ENCODE data around the gene RPL36AL. TPM values are rescaled to one million over a fixed set of nuclear protein-coding genes. Genes with fewer than 3 reads are reported as not detected.

RPL36AL gene
- total RNA-seq, 1 experiment from 2014 or later = 408 TPM

- Histone ChIP-seq H3K36me3 (ENCODE audit: low read depth, low read length) (peaks cover 52% of the 10 kb centered on the region), H3K9me3 (ENCODE audit: low read length) (no peaks in the 10 kb centered on the region), H3K9me2 (replicated peaks; ENCODE audit: low read length) (no peaks in the 10 kb centered on the region), H3K4me1 (ENCODE audit: insufficient read depth, low read length) (peaks cover 17% of the 10 kb centered on the region), H2AFZ (ENCODE audit: low read length) (no peak overlapping the region), H3K27me3 (ENCODE audit: low read length) (no peaks in the 10 kb centered on the region), H3K9ac (ENCODE audit: low read length) (no peak overlapping the region), H3K27ac (ENCODE audit: low read length) (no peak overlapping the region), H3K79me2 (ENCODE audit: low read length) (peaks cover 71% of the 10 kb centered on the region), H3K4me2 (ENCODE audit: low read length) (no peak overlapping the region), H3K4me3 (ENCODE audit: low read length) (no peak overlapping the region), H4K20me1 (ENCODE audit: low read length) (peaks cover 41% of the 10 kb centered on the region), H3F3A (ENCODE audit: low read length, unreplicated experiment) (peaks cover 17% of the 10 kb centered on the region)
- DNase-seq (no peak), ATAC-seq (no peak; the same call in 1 of the 2 replicates)
- BruUV-seq (replicated peaks) = no TSS peak
- CTCF ChIA-PET = interaction anchor here (0.6 kb wide), 1 partner anchor 13 kb away, joined by 3 read pairs; no protein-coding TSS in a partner anchor
- intact Hi-C loops (cut with micrococcal nuclease) = no loop called here
- no peak for TF ChIP-seq EZH2 (IDR thresholded peaks at IDR 0.05; ENCODE audit: low read length, unreplicated experiment)
- no peak for TF ChIP-seq EZH2phosphoT487 (IDR thresholded peaks at IDR 0.05; ENCODE audit: borderline replicate concordance, low read length)
- no peak for TF ChIP-seq CTCF (conservative IDR thresholded peaks at IDR 0.05; ENCODE audit: low read depth, low read length)
- POLR2A ChIA-PET (ENCODE audit: unreplicated experiment) = no interaction called here
Measured at GRCh38 chr14:49581209-49582112, 39.0 kb downstream of the RPL36AL start.

GRCh38 chr14:49579841-49580240, 40.6 kb downstream of the RPL36AL start:
- Histone ChIP-seq H3K79me2 (ENCODE audit: low read length) (peaks cover 56% of the 10 kb centered on the region), H3K9ac (ENCODE audit: low read length) (no peak overlapping the region), H3K36me3 (ENCODE audit: low read depth, low read length) (peaks cover 46% of the 10 kb centered on the region), H3K27ac (ENCODE audit: low read length) (no peak overlapping the region), H3F3A (ENCODE audit: low read length, unreplicated experiment) (peaks cover 17% of the 10 kb centered on the region), H3K4me2 (ENCODE audit: low read length) (no peak overlapping the region), H3K4me3 (ENCODE audit: low read length) (no peak overlapping the region), H3K9me3 (ENCODE audit: low read length) (no peaks in the 10 kb centered on the region), H3K4me1 (ENCODE audit: insufficient read depth, low read length) (peaks cover 17% of the 10 kb centered on the region), H3K9me2 (replicated peaks; ENCODE audit: low read length) (no peaks in the 10 kb centered on the region), H3K27me3 (ENCODE audit: low read length) (no peaks in the 10 kb centered on the region), H2AFZ (ENCODE audit: low read length) (no peak overlapping the region), H4K20me1 (ENCODE audit: low read length) (peaks cover 30% of the 10 kb centered on the region)
- CTCF ChIA-PET = no interaction called here
- TF ChIP-seq EZH2phosphoT487 (IDR thresholded peaks at IDR 0.05; ENCODE audit: borderline replicate concordance, low read length) (no peak), CTCF (conservative IDR thresholded peaks at IDR 0.05; ENCODE audit: low read depth, low read length) (no peak), EZH2 (IDR thresholded peaks at IDR 0.05; ENCODE audit: low read length, unreplicated experiment) (no peak)
- DNase-seq (no peak), ATAC-seq (peak; percentile 14; the same call in 1 of the 2 replicates)
- intact Hi-C loops (cut with micrococcal nuclease) = no loop called here
- no TSS peak for BruUV-seq (replicated peaks)
- POLR2A ChIA-PET (ENCODE audit: unreplicated experiment) = no interaction called here

- Histone ChIP-seq H3F3A (ENCODE audit: low read length, unreplicated experiment) (peaks cover 7% of the 10 kb centered on the region), H3K4me2 (ENCODE audit: low read length) (no peak overlapping the region), H3K79me2 (ENCODE audit: low read length) (peaks cover 39% of the 10 kb centered on the region), H3K4me3 (ENCODE audit: low read length) (no peak overlapping the region), H3K9me2 (replicated peaks; ENCODE audit: low read length) (no peaks in the 10 kb centered on the region), H4K20me1 (ENCODE audit: low read length) (peaks cover 12% of the 10 kb centered on the region), H3K27me3 (ENCODE audit: low read length) (no peaks in the 10 kb centered on the region), H3K9ac (ENCODE audit: low read length) (no peak overlapping the region), H3K36me3 (ENCODE audit: low read depth, low read length) (peaks cover 34% of the 10 kb centered on the region), H2AFZ (ENCODE audit: low read length) (no peak overlapping the region), H3K4me1 (ENCODE audit: insufficient read depth, low read length) (0 out of 2 replicates have a peak, but pooled peaks cover under 1% of the 10 kb centered on the region), H3K9me3 (ENCODE audit: low read length) (no peaks in the 10 kb centered on the region), H3K27ac (ENCODE audit: low read length) (no peak overlapping the region)
- POLR2A ChIA-PET (ENCODE audit: unreplicated experiment) = no interaction called here
- BruUV-seq (replicated peaks) = no TSS peak
- no peak for TF ChIP-seq EZH2phosphoT487 (IDR thresholded peaks at IDR 0.05; ENCODE audit: borderline replicate concordance, low read length)
- TF ChIP-seq EZH2 (IDR thresholded peaks at IDR 0.05; ENCODE audit: low read length, unreplicated experiment) = no peak
- TF ChIP-seq CTCF (conservative IDR thresholded peaks at IDR 0.05; ENCODE audit: low read depth, low read length) = no peak
- CTCF ChIA-PET = no interaction called here
- intact Hi-C loops (cut with micrococcal nuclease) = no loop called here
- ATAC-seq (no peak), DNase-seq (no peak)
Measured at GRCh38 chr14:49578141-49578540, 42.3 kb downstream of the RPL36AL start.

All from PC-3 (cell line).